Activated CD8-positive, alpha-beta T cell treated with anti-CD3 and anti-CD28 coated beads for 36 hours (primary cell): ENCODE measurements around the gene SPAG16. TPM values are rescaled to one million over a fixed set of nuclear protein-coding genes. Genes with fewer than 3 reads are reported as not detected.

Experiments
- ATAC-seq: fragments of 200-7000 bp; cut with Tn5 transposase; one replicate; pipeline ENCODE4 v1.10.0; 2021; ENCODE audit warnings: mild to moderate bottlenecking, moderate library complexity
- CTCF ChIA-PET: fragments of 350-600 bp; sonication (Branson Sonifier 250); formaldehyde crosslinking; loops from one replicate; lab custom pipeline; 2021; ENCODE audit warnings: antibody characterized with exemption; lab: Charles Lee
- POLR2A ChIA-PET: fragments of 350-600 bp; sonication (Branson Sonifier 250); formaldehyde crosslinking; loops from one replicate; lab custom pipeline; 2021; ENCODE audit warnings: antibody characterized with exemption; lab: Charles Lee
- DNase-seq: peaks from one replicate; pipeline ENCODE4 v3.0.0-alpha.2; 2020
- H3K27ac Mint-ChIP-seq: one replicate; pipeline ENCODE4 v1.8.0; 2021; ENCODE audit warnings: mild to moderate bottlenecking, mixed read lengths
- H3K27me3 Mint-ChIP-seq: one replicate; pipeline ENCODE4 v1.8.0; 2021; ENCODE audit warnings: mixed read lengths
- H3K36me3 Mint-ChIP-seq: one replicate; pipeline ENCODE4 v1.8.0; 2021; ENCODE audit warnings: low read depth, mixed read lengths
- H3K4me1 Mint-ChIP-seq: one replicate; pipeline ENCODE4 v1.8.0; 2021; ENCODE audit warnings: low read depth, mixed read lengths
- H3K4me3 Mint-ChIP-seq: one replicate; pipeline ENCODE4 v1.8.0; 2021; ENCODE audit warnings: mild to moderate bottlenecking, moderate library complexity, mixed read lengths
- H3K9me3 Mint-ChIP-seq: one replicate; pipeline ENCODE4 v1.8.0; 2021; ENCODE audit warnings: mixed read lengths
- CTCF ChIP-seq: fragments of 200-600 bp; IDR thresholded peaks from one replicate; pipeline ENCODE4 v1.8.0; 2022; ENCODE audit warnings: antibody characterized with exemption, mild to moderate bottlenecking
- intact Hi-C: fragments of 100-400 bp; cut with micrococcal nuclease; formaldehyde crosslinking; loops from one replicate; pipeline ENCODE4 v1.10.0; 2022
- total RNA-seq, 2 experiments: library from RNA; stranded (reverse); gene quantifications; one replicate each; pipeline ENCODE4 v1.2.3, GENCODE V29; 2021

Gene SPAG16
- total RNA-seq, 2 experiments from 2014 or later = 9.4 to 11.7 TPM

- no peak for TF ChIP-seq CTCF
- Mint-ChIP-seq H3K36me3 (no peaks in the 10 kb centered on the region), H3K27ac (no peak overlapping the region), H3K27me3 (no peaks in the 10 kb centered on the region), H3K4me1 (no peaks in the 10 kb centered on the region), H3K9me3 (no peaks in the 10 kb centered on the region), H3K4me3 (no peak overlapping the region)
- ATAC-seq = no peak
- ChIA-PET POLR2A (no interaction called here), CTCF (no interaction called here)
- intact Hi-C loops = no loop called here
- no peak for DNase-seq
Measured at GRCh38 chr2:214185546-214185945, 901.3 kb downstream of the SPAG16 start.

- no peak for DNase-seq
- Mint-ChIP-seq H3K4me3 (no peak overlapping the region), H3K9me3 (no peaks in the 10 kb centered on the region), H3K4me1 (no peaks in the 10 kb centered on the region), H3K27ac (no peak overlapping the region), H3K27me3 (no peaks in the 10 kb centered on the region), H3K36me3 (no peaks in the 10 kb centered on the region)
- ATAC-seq = no peak
- POLR2A ChIA-PET = no interaction called here
- CTCF ChIA-PET = no interaction called here
- no peak for TF ChIP-seq CTCF
- intact Hi-C loops = no loop called here
Measured at GRCh38 chr2:214192711-214193110, 908.4 kb downstream of the SPAG16 start.

- POLR2A ChIA-PET = no interaction called here
- CTCF ChIA-PET = no interaction called here
- H3K9me3 Mint-ChIP-seq = no peaks in the 10 kb centered on the region
- H3K36me3 Mint-ChIP-seq = no peaks in the 10 kb centered on the region
- no peaks in the 10 kb centered on the region for H3K4me1 Mint-ChIP-seq
- ATAC-seq (no peak), DNase-seq (no peak)
- no peak for TF ChIP-seq CTCF
- H3K27ac Mint-ChIP-seq = no peak overlapping the region
- no peak overlapping the region for H3K4me3 Mint-ChIP-seq
- H3K27me3 Mint-ChIP-seq = no peaks in the 10 kb centered on the region
- intact Hi-C loops = no loop called here
Measured at GRCh38 chr2:214193943-214194342, 909.7 kb downstream of the SPAG16 start.

- TF ChIP-seq CTCF = no peak
- Mint-ChIP-seq H3K36me3 (no peaks in the 10 kb centered on the region), H3K27me3 (no peaks in the 10 kb centered on the region), H3K27ac (no peak overlapping the region), H3K4me3 (no peak overlapping the region), H3K4me1 (no peaks in the 10 kb centered on the region), H3K9me3 (no peaks in the 10 kb centered on the region)
- ChIA-PET CTCF (no interaction called here), POLR2A (no interaction called here)
- DNase-seq = no peak
- intact Hi-C loops = no loop called here
- ATAC-seq = no peak
Measured at GRCh38 chr2:214196260-214196659, 912.0 kb downstream of the SPAG16 start.

GRCh38 chr2:214201892-214202291 lies 917.6 kb downstream of the SPAG16 start:
- no peaks in the 10 kb centered on the region for H3K36me3 Mint-ChIP-seq
- POLR2A ChIA-PET = no interaction called here
- no peaks in the 10 kb centered on the region for H3K9me3 Mint-ChIP-seq
- intact Hi-C loops = no loop called here
- no peaks in the 10 kb centered on the region for H3K27me3 Mint-ChIP-seq
- no peak overlapping the region for H3K27ac Mint-ChIP-seq
- CTCF ChIA-PET = interaction anchor here (0.6 kb wide), 1 partner anchor 375 kb away, joined by 3 read pairs; no protein-coding TSS in a partner anchor
- no peak for DNase-seq
- H3K4me1 Mint-ChIP-seq = no peaks in the 10 kb centered on the region
- ATAC-seq = no peak
- H3K4me3 Mint-ChIP-seq = no peak overlapping the region
- no peak for TF ChIP-seq CTCF
